ENCODE data around the gene VWF. TPM values are rescaled to one million over a fixed set of nuclear protein-coding genes. Genes with fewer than 3 reads are reported as not detected.
"Not testable (repeated sequence)": the region's sequence is repeated elsewhere in the genome, so short reads cannot be mapped to it uniquely, and the experiment has no call there.

VWF gene
- total RNA-seq, 4 donors from 2014 or later, result 163 to 367 (median 253) TPM

DNA sequence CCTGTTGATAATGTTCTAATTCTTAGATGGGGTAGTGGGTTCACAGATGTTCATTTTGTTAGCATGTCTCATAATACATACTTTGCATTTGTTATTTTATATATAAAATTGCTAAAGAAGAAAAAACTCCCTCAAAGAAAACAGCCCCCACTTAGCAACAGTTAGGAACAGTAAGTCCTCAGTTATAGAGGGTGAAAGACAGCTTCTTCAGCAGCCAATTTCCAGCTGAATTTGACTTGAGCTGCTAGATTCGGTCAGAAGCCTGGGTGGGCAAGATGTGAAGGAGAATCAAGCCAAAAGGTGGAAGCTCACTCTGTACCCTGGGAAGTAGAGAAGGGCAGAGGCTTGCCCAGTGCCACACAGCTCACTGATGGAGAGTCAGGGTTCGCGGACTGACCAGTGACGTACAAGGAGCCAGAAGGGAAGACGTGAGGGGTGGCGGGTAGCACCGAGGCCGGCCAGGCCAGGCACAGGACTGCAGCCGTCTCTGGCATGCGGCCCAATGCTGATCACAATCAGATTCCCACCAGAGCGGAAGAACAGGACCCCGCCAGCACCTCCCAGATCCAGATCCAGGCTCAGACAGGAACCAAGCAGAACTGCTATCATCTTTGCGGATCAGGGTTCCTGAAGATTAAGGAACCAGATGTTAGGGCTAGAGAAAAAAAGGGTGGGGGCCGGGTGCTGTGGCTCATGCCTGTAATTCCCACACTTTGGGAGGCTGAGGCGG is 30.4 kb upstream of the VWF start:
- H3K4me1 ChIP-seq, result peaks cover 0 to 7% (median 0%) of the 10 kb centered on the region in 4 donors
- no peak overlapping the region for H3K4me3 ChIP-seq
- no peaks in the 10 kb centered on the region for H3K27me3 ChIP-seq
- H3K36me3 ChIP-seq, result no peaks in the 10 kb centered on the region
- WGBS, result 87% methylated on average over 14 of the region's 15 CpGs
- H3K9me3 ChIP-seq, result no peaks in the 10 kb centered on the region
- peak overlapping the region in 2 of 4 donors; percentile 49 to 58 for H3K27ac ChIP-seq (replicated peaks in 1 of 4)
- DNase-seq (ENCODE audit: extremely low spot score), result no peak
- TF ChIP-seq EP300 (IDR thresholded peaks at IDR 0.05), result no peak
- peak; percentile 35 to 52 for TF ChIP-seq POLR2AphosphoS5 (IDR thresholded peaks at IDR 0.05)
- no peak for TF ChIP-seq POLR2A (IDR thresholded peaks at IDR 0.05; ENCODE audit: low read depth)
- TF ChIP-seq, protein P1, sequence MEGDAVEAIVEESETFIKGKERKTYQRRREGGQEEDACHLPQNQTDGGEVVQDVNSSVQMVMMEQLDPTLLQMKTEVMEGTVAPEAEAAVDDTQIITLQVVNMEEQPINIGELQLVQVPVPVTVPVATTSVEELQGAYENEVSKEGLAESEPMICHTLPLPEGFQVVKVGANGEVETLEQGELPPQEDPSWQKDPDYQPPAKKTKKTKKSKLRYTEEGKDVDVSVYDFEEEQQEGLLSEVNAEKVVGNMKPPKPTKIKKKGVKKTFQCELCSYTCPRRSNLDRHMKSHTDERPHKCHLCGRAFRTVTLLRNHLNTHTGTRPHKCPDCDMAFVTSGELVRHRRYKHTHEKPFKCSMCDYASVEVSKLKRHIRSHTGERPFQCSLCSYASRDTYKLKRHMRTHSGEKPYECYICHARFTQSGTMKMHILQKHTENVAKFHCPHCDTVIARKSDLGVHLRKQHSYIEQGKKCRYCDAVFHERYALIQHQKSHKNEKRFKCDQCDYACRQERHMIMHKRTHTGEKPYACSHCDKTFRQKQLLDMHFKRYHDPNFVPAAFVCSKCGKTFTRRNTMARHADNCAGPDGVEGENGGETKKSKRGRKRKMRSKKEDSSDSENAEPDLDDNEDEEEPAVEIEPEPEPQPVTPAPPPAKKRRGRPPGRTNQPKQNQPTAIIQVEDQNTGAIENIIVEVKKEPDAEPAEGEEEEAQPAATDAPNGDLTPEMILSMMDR (IDR thresholded peaks at IDR 0.05), result no peak
- intact Hi-C loops (cut with DNase I), result no loop called here

GRCh38 chr12:6148722-6149121 is 24.3 kb upstream of the VWF start:
- H3K36me3 ChIP-seq; H3K27me3 ChIP-seq; intact Hi-C loops (cut with DNase I); H3K9me3 ChIP-seq; H3K27ac ChIP-seq (replicated peaks in 1 of 4); H3K4me1 ChIP-seq; DNase-seq (ENCODE audit: extremely low spot score); H3K4me3 ChIP-seq: not testable (repeated sequence)
- WGBS, result 94% methylated on average over 15 of the region's 15 CpGs

GRCh38 chr12:6148061-6148460 is 23.6 kb upstream of the VWF start:
- TF ChIP-seq, protein P1 (IDR thresholded peaks at IDR 0.05), result no peak
- TF ChIP-seq POLR2AphosphoS5 (IDR thresholded peaks at IDR 0.05), result no peak
- no peak for TF ChIP-seq POLR2A (IDR thresholded peaks at IDR 0.05; ENCODE audit: low read depth)
- TF ChIP-seq EP300 (IDR thresholded peaks at IDR 0.05), result no peak
- H3K4me3 ChIP-seq, result no peak overlapping the region
- no peaks in the 10 kb centered on the region for H3K9me3 ChIP-seq
- H3K4me1 ChIP-seq, result no peaks in the 10 kb centered on the region
- no peaks in the 10 kb centered on the region for H3K36me3 ChIP-seq
- no peak for DNase-seq (ENCODE audit: extremely low spot score)
- H3K27ac ChIP-seq (replicated peaks in 1 of 4), result no peak overlapping the region
- 97% methylated on average over 2 of the region's 2 CpGs for WGBS
- H3K27me3 ChIP-seq, result no peaks in the 10 kb centered on the region
- intact Hi-C loops (cut with DNase I), result no loop called here

GRCh38 chr12:6146951-6147350 is 22.5 kb upstream of the VWF start:
- WGBS, result 91% methylated on average over 5 of the region's 5 CpGs
- Histone ChIP-seq H3K4me3 (no peak overlapping the region), H3K27ac (replicated peaks in 1 of 4) (no peak overlapping the region), H3K4me1 (peaks cover 1 to 3% (median 2%) of the 10 kb centered on the region in 4 donors), H3K36me3 (no peaks in the 10 kb centered on the region), H3K27me3 (no peaks in the 10 kb centered on the region), H3K9me3 (no peaks in the 10 kb centered on the region)
- DNase-seq (ENCODE audit: extremely low spot score), result no peak
- intact Hi-C loops (cut with DNase I), result no loop called here
- TF ChIP-seq POLR2AphosphoS5 (IDR thresholded peaks at IDR 0.05), result no peak
- no peak for TF ChIP-seq POLR2A (IDR thresholded peaks at IDR 0.05; ENCODE audit: low read depth)

GRCh38 chr12:6146509-6146908 is 22.0 kb upstream of the VWF start:
- H3K27me3 ChIP-seq, result no peaks in the 10 kb centered on the region
- WGBS, result 92% methylated on average over 7 of the region's 7 CpGs

More at GRCh38 chr12:6146509-6146908, 22.0 kb upstream of the VWF start:
- no peak overlapping the region for H3K4me3 ChIP-seq
- no peaks in the 10 kb centered on the region for H3K9me3 ChIP-seq
- peaks cover 5 to 7% (median 6%) of the 10 kb centered on the region in 4 donors for H3K4me1 ChIP-seq
- intact Hi-C loops (cut with DNase I), result no loop called here
- TF ChIP-seq EP300 (IDR thresholded peaks at IDR 0.05) (no peak), POLR2A (IDR thresholded peaks at IDR 0.05; ENCODE audit: low read depth) (no peak), POLR2AphosphoS5 (IDR thresholded peaks at IDR 0.05) (no peak)
- TF ChIP-seq, protein P1 (IDR thresholded peaks at IDR 0.05), result no peak
- H3K36me3 ChIP-seq, result no peaks in the 10 kb centered on the region
- no peak for DNase-seq (ENCODE audit: extremely low spot score)
- no peak overlapping the region for H3K27ac ChIP-seq (replicated peaks in 1 of 4)
